H9 (cell line): Measurements from ENCODE around the gene INCENP. TPM values are rescaled to one million over a fixed set of nuclear protein-coding genes. Genes with fewer than 3 reads are reported as not detected.

ENCODE experiments used
- DNase-seq: peaks from one replicate; pipeline ENCODE4 v3.0.0-alpha.2; 2017
- H2AFZ ChIP-seq: one replicate; pipeline ENCODE4 v1.6.1; 2013; ENCODE audit warnings: mild to moderate bottlenecking, low read length, control low read depth, moderate library complexity
- H2AK5ac ChIP-seq: 2 replicates; pipeline ENCODE4 v1.6.1; 2013; ENCODE audit warnings: low read length, control low read depth, mixed read lengths; ENCODE audit not compliant: insufficient read length
- H2BK120ac ChIP-seq: one replicate; pipeline ENCODE4 v1.6.1; 2013; ENCODE audit warnings: low read depth, mild to moderate bottlenecking, low read length, control low read depth, inconsistent platforms; ENCODE audit not compliant: poor library complexity, severe bottlenecking
- H2BK12ac ChIP-seq: 2 replicates; pipeline ENCODE4 v1.6.1; 2013; ENCODE audit warnings: low read length, control low read depth, mixed read lengths, low read depth; ENCODE audit not compliant: insufficient read length
- H2BK15ac ChIP-seq: 2 replicates; pipeline ENCODE4 v1.6.1; 2013; ENCODE audit warnings: low read depth, low read length, control low read depth
- H2BK20ac ChIP-seq: one replicate; pipeline ENCODE4 v1.6.1; 2013; ENCODE audit warnings: low read depth, mild to moderate bottlenecking, low read length, control low read depth, inconsistent platforms; ENCODE audit not compliant: poor library complexity, severe bottlenecking
- H2BK5ac ChIP-seq: 2 replicates; pipeline ENCODE4 v1.6.1; 2013; ENCODE audit warnings: low read length, control low read depth, mixed read lengths; ENCODE audit not compliant: insufficient read length
- H3K14ac ChIP-seq: 2 replicates; pipeline ENCODE4 v1.6.1; 2013; ENCODE audit warnings: low read length, control low read depth; ENCODE audit not compliant: insufficient read depth
- H3K18ac ChIP-seq: 2 replicates; pipeline ENCODE4 v1.6.1; 2013; ENCODE audit warnings: low read depth, mild to moderate bottlenecking, mixed read lengths, low read length, control low read depth; ENCODE audit not compliant: insufficient read length
- H3K23ac ChIP-seq: 2 replicates; pipeline ENCODE4 v1.6.1; 2013; ENCODE audit warnings: low read length, control low read depth, mixed read lengths, low read depth; ENCODE audit not compliant: insufficient read length
- H3K23me2 ChIP-seq: 2 replicates; pipeline ENCODE4 v1.6.1; 2013; ENCODE audit warnings: low read depth, mild to moderate bottlenecking, mixed read lengths, low read length, control low read depth; ENCODE audit not compliant: insufficient read length, poor library complexity, severe bottlenecking
- H3K27ac ChIP-seq: 2 replicates; pipeline ENCODE4 v1.5.1; 2013; ENCODE audit warnings: low read length, control low read depth, mixed read lengths, low read depth; ENCODE audit not compliant: insufficient read length
- H3K27me3 ChIP-seq: 2 replicates; pipeline ENCODE4 v1.6.1; 2013; ENCODE audit warnings: low read length, control low read depth, inconsistent platforms; ENCODE audit not compliant: insufficient read depth
- H3K4ac ChIP-seq: 2 replicates; pipeline ENCODE4 v1.6.1; 2013; ENCODE audit warnings: low read depth, mild to moderate bottlenecking, control low read depth, inconsistent platforms, low read length, moderate library complexity
- H3K4me1 ChIP-seq: 2 replicates; pipeline ENCODE4 v1.6.1; 2013; ENCODE audit warnings: low read length, control low read depth, inconsistent platforms; ENCODE audit not compliant: insufficient read depth
- H3K4me2 ChIP-seq: 2 replicates; pipeline ENCODE4 v1.6.1; 2013; ENCODE audit warnings: low read length, control low read depth, mixed read lengths; ENCODE audit not compliant: insufficient read length, insufficient read depth
- H3K56ac ChIP-seq: 2 replicates; pipeline ENCODE4 v1.6.1; 2013; ENCODE audit warnings: low read depth, mild to moderate bottlenecking, mixed read lengths, low read length, control low read depth; ENCODE audit not compliant: insufficient read length
- H3K79me1 ChIP-seq: 2 replicates; pipeline ENCODE4 v1.6.1; 2013; ENCODE audit warnings: low read depth, mild to moderate bottlenecking, moderate library complexity, low read length, control low read depth, inconsistent platforms; ENCODE audit not compliant: insufficient read depth, poor library complexity, severe bottlenecking
- H3K79me2 ChIP-seq: 2 replicates; pipeline ENCODE4 v1.6.1; 2013; ENCODE audit warnings: low read length, control low read depth, inconsistent platforms; ENCODE audit not compliant: insufficient read depth
- H3K9ac ChIP-seq: 2 replicates; pipeline ENCODE4 v1.6.1; 2013; ENCODE audit warnings: low read length, control low read depth, mixed read lengths; ENCODE audit not compliant: insufficient read length; ENCODE audit errors: extremely low read depth
- H3K9me3 ChIP-seq: one replicate; pipeline ENCODE4 v1.6.1; 2013; ENCODE audit warnings: low read depth, low read length, inconsistent platforms; ENCODE audit not compliant: control insufficient read depth
- H3T11ph ChIP-seq: one replicate; pipeline ENCODE4 v1.6.1; 2013; ENCODE audit warnings: mild to moderate bottlenecking, low read length, control low read depth, inconsistent platforms
- H4K20me1 ChIP-seq: one replicate; pipeline ENCODE4 v1.6.1; 2013; ENCODE audit not compliant: control insufficient read depth, insufficient read length, insufficient read depth
- H4K5ac ChIP-seq: 2 replicates; pipeline ENCODE4 v1.6.1; 2013; ENCODE audit warnings: low read depth, mild to moderate bottlenecking, mixed read lengths, low read length, control low read depth; ENCODE audit not compliant: insufficient read length
- H4K8ac ChIP-seq: replicated peaks from 2 replicates; pipeline ENCODE4 v1.6.1; 2013; ENCODE audit warnings: low read length, control low read depth, mixed read lengths, low read depth; ENCODE audit not compliant: insufficient read length
- H4K91ac ChIP-seq: 2 replicates; pipeline ENCODE4 v1.6.1; 2013; ENCODE audit warnings: low read depth, mild to moderate bottlenecking, moderate library complexity, mixed read lengths, low read length, control low read depth; ENCODE audit not compliant: insufficient read length
- H3K27ac Mint-ChIP-seq, 3 experiments: 2 replicates in 2 of 3; 3 replicates in 1 of 3; pipeline ENCODE4 v1.8.0; 2020 to 2021; ENCODE audit warnings: mixed read lengths in 3 of 3, mild to moderate bottlenecking in 1 of 3, moderate library complexity in 1 of 3
- H3K27me3 Mint-ChIP-seq: 2 replicates; pipeline ENCODE4 v1.8.0; 2021; ENCODE audit warnings: low read depth, mild to moderate bottlenecking, moderate library complexity, mixed read lengths
- H3K36me3 Mint-ChIP-seq, 3 experiments: 2 replicates in 2 of 3; 3 replicates in 1 of 3; pipeline ENCODE4 v1.8.0; 2020 to 2021; ENCODE audit warnings: low read depth in 3 of 3, mixed read lengths in 3 of 3; ENCODE audit not compliant: insufficient read depth in 1 of 3
- H3K4me1 Mint-ChIP-seq, 2 experiments: 2 replicates each; pipeline ENCODE4 v1.8.0; 2020; ENCODE audit warnings: mixed read lengths in 2 of 2
- H3K4me3 Mint-ChIP-seq, 2 experiments: 2 replicates in 1 of 2; 3 replicates in 1 of 2; pipeline ENCODE4 v1.8.0; 2020 to 2021; ENCODE audit warnings: mild to moderate bottlenecking in 2 of 2, mixed read lengths in 2 of 2, moderate library complexity in 1 of 2
- H3K9me3 Mint-ChIP-seq, 2 experiments: 2 replicates in 1 of 2; 3 replicates in 1 of 2; pipeline ENCODE4 v1.8.0; 2020; ENCODE audit warnings: mild to moderate bottlenecking in 2 of 2, mixed read lengths in 2 of 2, moderate library complexity in 1 of 2
- CTCF ChIP-seq: fragments of 200-600 bp; sonication (generic); conservative IDR thresholded peaks from 3 replicates; pipeline ENCODE4 v1.8.0; 2021; ENCODE audit warnings: antibody characterized with exemption, mild to moderate bottlenecking
- WGBS: extraction: QIAGEN DNeasy Blood & Tissue Kit; methylation state at CpG from one replicate; pipeline ENCODE4 v1.1.7; 2013; ENCODE audit warnings: missing lambda C conversion rate, low lambda C conversion rate, mixed read lengths; ENCODE audit not compliant: insufficient read length; ENCODE audit errors: extremely low coverage; 5-methylcytosine and 5-hydroxymethylcytosine counted together
- total RNA-seq: library from RNA; stranded (reverse); gene quantifications from 2 replicates; pipeline ENCODE4 v1.2.1, GENCODE V29; 2021

The INCENP gene
- total RNA-seq, 1 experiment from 2014 or later, result 99.9 TPM

DNA sequence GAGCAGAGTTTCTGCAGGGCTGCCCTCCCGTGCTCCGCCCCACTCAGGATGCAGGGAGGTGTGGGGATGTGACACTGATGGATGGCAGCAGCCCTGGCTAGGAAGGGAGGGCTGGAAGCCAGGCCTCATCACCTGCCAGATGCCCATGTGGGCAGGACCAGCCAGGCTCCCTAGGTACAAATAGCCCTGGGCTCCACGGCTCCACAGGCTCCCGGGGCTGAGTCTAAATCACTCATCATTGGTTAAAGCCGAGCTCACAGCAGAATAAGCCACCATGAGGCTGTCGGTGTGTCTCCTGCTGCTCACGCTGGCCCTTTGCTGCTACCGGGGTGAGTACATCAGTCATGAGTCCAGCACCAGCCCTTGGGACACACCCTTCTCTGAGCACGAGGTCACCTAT, 66.2 kb downstream of the INCENP start, which contains the start of gene SCGB1D1:
SCGB1D1 (plus strand) TSS at position 206 of the 400 bp plus-strand sequence; CDS start at position 275, 69 bp downstream.
- Mint-ChIP-seq H3K36me3 (no peaks in the 10 kb centered on the region), H3K4me1 (peaks cover 16 to 22% of the 10 kb centered on the region in 2 experiments), H3K27me3 (peaks cover 6% of the 10 kb centered on the region), H3K27ac (no peak within 1 kb of the TSS; a peak in 1 of 7 replicates), H3K4me3 (no peak within 1 kb of the TSS), H3K9me3 (no peaks in the 10 kb centered on the region; a peak in 1 of 5 replicates)
- no peak within 1 kb of the TSS for H3K56ac ChIP-seq
- H2BK5ac ChIP-seq, result no peak within 1 kb of the TSS
- H3K18ac ChIP-seq, result no peak within 1 kb of the TSS
- H2AK5ac ChIP-seq, result no peak within 1 kb of the TSS
- H2BK20ac ChIP-seq, result no peak within 1 kb of the TSS
- H2AFZ ChIP-seq, result no peak within 1 kb of the TSS
- H4K5ac ChIP-seq, result no peak within 1 kb of the TSS
- no peak within 1 kb of the TSS for H3K23ac ChIP-seq
- no peak within 1 kb of the TSS for H2BK12ac ChIP-seq
- no peak within 1 kb of the TSS for H4K8ac ChIP-seq
- H3T11ph ChIP-seq, result no peak within 1 kb of the TSS
- no peak within 1 kb of the TSS; the same call in 1 of the 2 replicates for H3K14ac ChIP-seq
- H2BK15ac ChIP-seq, result no peak within 1 kb of the TSS
- H3K79me1 ChIP-seq, result no peaks in the 10 kb centered on the region
- H3K27me3 ChIP-seq, result no peaks in the 10 kb centered on the region
- no peak within 1 kb of the TSS for H3K27ac ChIP-seq
- no peaks in the 10 kb centered on the region for H3K9me3 ChIP-seq
- no peaks in the 10 kb centered on the region for H3K79me2 ChIP-seq
- H3K23me2 ChIP-seq, result no peaks in the 10 kb centered on the region
- no peak for DNase-seq
- H3K9ac ChIP-seq, result no peak within 1 kb of the TSS
- no peak within 1 kb of the TSS for H4K91ac ChIP-seq
- H2BK120ac ChIP-seq, result no peak within 1 kb of the TSS
- no peak for TF ChIP-seq CTCF
- H4K20me1 ChIP-seq, result no peaks in the 10 kb centered on the region
- no peak within 1 kb of the TSS for H3K4ac ChIP-seq
- H3K4me1 ChIP-seq, result no peaks in the 10 kb centered on the region
- no peak within 1 kb of the TSS for H3K4me2 ChIP-seq
- no CpG with 5 or more reads among the region's 9 CpGs for WGBS
